SK-N-SH (cell line): ENCODE data around the gene PTPRF. TPM values are rescaled to one million over a fixed set of nuclear protein-coding genes. Genes with fewer than 3 reads are reported as not detected.

Experiments
- CTCF ChIA-PET: fragments of 300-600, 350-600 bp; formaldehyde crosslinking; extraction: SDS; loops from one replicate; lab custom pipeline; 2021; lab: Yijun Ruan, JAX
- POLR2A ChIA-PET: fragments of 350-600 bp; sonication (Branson Sonifier 250); formaldehyde crosslinking; extraction: SDS; loops from one replicate; lab custom pipeline; 2020; ENCODE audit warnings: antibody characterized with exemption, inconsistent platforms; lab: Yijun Ruan, JAX
- DNase-seq: peaks from one replicate; pipeline ENCODE4 v3.0.0; 2012
- H2AFZ ChIP-seq: fragments of 200-600 bp; sonication (generic); 2 replicates; pipeline ENCODE4 v1.8.1; 2016; ENCODE audit warnings: antibody characterized with exemption, mild to moderate bottlenecking, low read depth
- H3F3A ChIP-seq: fragments of 200-600 bp; sonication (generic); replicated peaks from 2 replicates; pipeline ENCODE3; 2016; ENCODE audit warnings: antibody characterized with exemption, mild to moderate bottlenecking; ENCODE audit not compliant: insufficient read depth
- H3K27ac ChIP-seq, 2 experiments: fragments of 200-500 bp in 1 of 2; fragments of 200-600 bp in 1 of 2; sonication (Bioruptor generic) in 1 of 2; sonication (generic), shearing (Covaris generic) in 1 of 2; 2 replicates each; pipeline versions ENCODE4 v1.5.1 to v1.6.1; 2014 to 2016; ENCODE audit warnings: low read depth in 2 of 2, inconsistent platforms in 1 of 2, low read length in 1 of 2, mild to moderate bottlenecking in 1 of 2, mixed read lengths in 1 of 2
- H3K27me3 ChIP-seq: fragments of 200-600 bp; sonication (generic), shearing (Covaris generic); 2 replicates; pipeline ENCODE4 v1.6.1; 2016; ENCODE audit warnings: mixed run types; ENCODE audit not compliant: insufficient read depth
- H3K36me3 ChIP-seq, 2 experiments: fragments of 200-500 bp in 1 of 2; fragments of 200-600 bp in 1 of 2; sonication (Bioruptor generic) in 1 of 2; sonication (generic) in 1 of 2; replicated peaks in 1 of 2; 2 replicates each; pipeline versions ENCODE3 to v1.5.1; 2014 to 2016; ENCODE audit warnings: low read length in 1 of 2, mild to moderate bottlenecking in 1 of 2; ENCODE audit not compliant: insufficient read depth in 2 of 2, control insufficient read depth in 1 of 2
- H3K4me1 ChIP-seq, 2 experiments: fragments of 200-500 bp in 1 of 2; fragments of 200-600 bp in 1 of 2; sonication (Bioruptor generic) in 1 of 2; sonication (generic), shearing (Covaris generic) in 1 of 2; 2 replicates each; pipeline versions ENCODE4 v1.5.1 to v1.6.1; 2014 to 2016; ENCODE audit warnings: low read depth in 1 of 2, low read length in 1 of 2, mixed run types in 1 of 2; ENCODE audit not compliant: insufficient read depth in 2 of 2, control insufficient read depth in 1 of 2
- H3K4me2 ChIP-seq: fragments of 200-600 bp; sonication (generic), shearing (Covaris generic); 2 replicates; pipeline ENCODE4 v1.6.1; 2017; ENCODE audit warnings: mixed run types
- H3K4me3 ChIP-seq, 2 experiments: fragments of 200-500 bp in 1 of 2; fragments of 200-600 bp in 1 of 2; sonication (Bioruptor generic) in 1 of 2; sonication (generic), shearing (Covaris generic) in 1 of 2; 2 replicates each; pipeline versions ENCODE4 v1.5.1 to v1.8.1; 2014 to 2016; ENCODE audit warnings: low read depth in 2 of 2, inconsistent platforms in 1 of 2, low read length in 1 of 2, mild to moderate bottlenecking in 1 of 2, mixed read lengths in 1 of 2, moderate library complexity in 1 of 2
- H3K79me2 ChIP-seq: fragments of 200-600 bp; sonication (generic); 2 replicates; pipeline ENCODE4 v1.8.1; 2017; ENCODE audit warnings: mild to moderate bottlenecking; ENCODE audit not compliant: insufficient read depth
- H3K9ac ChIP-seq: fragments of 200-600 bp; sonication (generic); 2 replicates; pipeline ENCODE4 v1.6.1; 2017; ENCODE audit warnings: mixed run types
- H3K9me2 ChIP-seq: fragments of 200-600 bp; sonication (generic); 2 replicates; pipeline ENCODE4 v1.6.1; 2017; ENCODE audit warnings: mixed run types
- H3K9me3 ChIP-seq: fragments of 200-600 bp; sonication (generic); 2 replicates; pipeline ENCODE4 v1.6.1; 2017; ENCODE audit warnings: mixed run types, mild to moderate bottlenecking, moderate library complexity
- H4K20me1 ChIP-seq: fragments of 200-600 bp; sonication (generic); 2 replicates; pipeline ENCODE4 v1.6.1; 2017; ENCODE audit warnings: mild to moderate bottlenecking, mixed run types; ENCODE audit not compliant: insufficient read depth
- NFIC ChIP-seq: IDR thresholded peaks from 2 replicates; pipeline ENCODE4 v1.4.0; 2012; ENCODE audit warnings: borderline replicate concordance
- RAD21 ChIP-seq: IDR thresholded peaks from 2 replicates; pipeline ENCODE4 v1.6.1; 2012; ENCODE audit warnings: mild to moderate bottlenecking, low read length
- RFX5 ChIP-seq: IDR thresholded peaks from 2 replicates; pipeline ENCODE4 v1.6.1; 2012; ENCODE audit warnings: mild to moderate bottlenecking, improper control_type of control experiment, low read length
- RXRA ChIP-seq: IDR thresholded peaks from 2 replicates; pipeline ENCODE4 v1.4.0; 2012; ENCODE audit warnings: low read depth, mild to moderate bottlenecking, borderline replicate concordance
- SMC3 ChIP-seq: IDR thresholded peaks from 2 replicates; pipeline ENCODE4 v1.6.1; 2012; ENCODE audit warnings: low read depth, low read length, improper control_type of control experiment
- TAF1 ChIP-seq: IDR thresholded peaks from 2 replicates; pipeline ENCODE4 v1.6.1; 2012; ENCODE audit warnings: low read depth, mild to moderate bottlenecking, low read length, moderate library complexity, borderline replicate concordance
- YY1 ChIP-seq: IDR thresholded peaks from 2 replicates; pipeline ENCODE4 v1.4.0; 2012; ENCODE audit warnings: low read depth, mild to moderate bottlenecking
- WGBS: methylation state at CpG from one replicate; pipeline ENCODE4 v1.1.6; 2017; ENCODE audit warnings: low lambda C conversion rate; 5-methylcytosine and 5-hydroxymethylcytosine counted together
- polyA plus RNA-seq, 3 experiments: library from polyadenylated mRNA; depleted of rRNA; stranded (reverse); fragments of >200 nt; gene quantifications; 2 replicates each; pipeline ENCODE4 v1.2.3, GENCODE V29; 2012
- TF ChIP-seq, protein P1 (sequence below): IDR thresholded peaks from 2 replicates; pipeline ENCODE4 v1.4.0; 2012; ENCODE audit warnings: low read depth
- TF ChIP-seq, protein P2 (sequence below): IDR thresholded peaks from 2 replicates; pipeline ENCODE4; 2012
- TF ChIP-seq, protein P3 (sequence below): fragments of 150-350 bp; IDR thresholded peaks from 2 replicates; pipeline ENCODE4 v1.6.1; 2017; ENCODE audit warnings: antibody characterized with exemption, low read length, low read depth, borderline replicate concordance
- TF ChIP-seq, protein P4 (sequence below): fragments of 200-600 bp; sonication (generic); IDR thresholded peaks from 2 replicates; pipeline ENCODE4 v1.6.1; 2017; ENCODE audit warnings: antibody characterized with exemption, mild to moderate bottlenecking, moderate library complexity

The PTPRF gene
- polyA plus RNA-seq, 1 of the 3 experiments (the other 2 are of a cell fraction): 72.7 TPM

DNA sequence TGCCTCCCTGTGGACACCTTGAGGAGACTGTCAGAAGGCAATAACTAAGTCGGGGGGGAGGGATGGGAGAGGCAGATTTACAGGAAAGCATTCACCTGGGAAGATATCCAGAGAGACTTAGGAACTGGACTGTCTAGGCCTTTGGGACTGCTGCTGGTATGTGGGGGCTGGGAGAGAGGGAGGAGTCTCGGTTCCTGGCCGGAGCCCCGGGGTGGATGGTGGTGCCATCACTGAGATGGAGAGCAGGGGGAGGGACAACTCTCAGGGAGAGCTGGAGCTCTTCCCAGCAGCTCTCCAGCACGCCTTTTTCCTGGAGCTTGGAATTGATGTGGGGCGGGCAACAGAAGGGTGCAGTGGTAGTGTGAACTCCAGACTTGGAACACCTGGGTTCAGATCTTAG is 22.1 kb downstream of the PTPRF start:
- 65% methylated on average over 6 of the region's 6 CpGs for WGBS
- Histone ChIP-seq H3K4me3 (no peak overlapping the region), H3F3A (peaks cover 4% of the 10 kb centered on the region), H3K27me3 (no peaks in the 10 kb centered on the region), H4K20me1 (no peaks in the 10 kb centered on the region), H2AFZ (no peak overlapping the region), H3K79me2 (peaks cover 8% of the 10 kb centered on the region; the same call in 1 of the 2 replicates), H3K4me1 (peaks cover 0 to 21% of the 10 kb centered on the region in 2 experiments; a peak in 1 of 4 replicates), H3K9me3 (no peaks in the 10 kb centered on the region), H3K9me2 (no peaks in the 10 kb centered on the region), H3K4me2 (no peak overlapping the region), H3K9ac (no peak overlapping the region), H3K27ac (no peak overlapping the region), H3K36me3 (peaks cover 3 to 9% of the 10 kb centered on the region in 2 experiments)
- POLR2A ChIA-PET: interaction anchor here (1.1 kb wide), 1 partner anchor 97 kb away, joined by 3 read pairs; the partner anchor contains the start of gene KDM4A
- DNase-seq: no peak
- TF ChIP-seq TAF1 (no peak), NFIC (no peak)
- TF ChIP-seq, protein P1, sequence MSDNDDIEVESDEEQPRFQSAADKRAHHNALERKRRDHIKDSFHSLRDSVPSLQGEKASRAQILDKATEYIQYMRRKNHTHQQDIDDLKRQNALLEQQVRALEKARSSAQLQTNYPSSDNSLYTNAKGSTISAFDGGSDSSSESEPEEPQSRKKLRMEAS: no peak
- TF ChIP-seq, protein P2, sequence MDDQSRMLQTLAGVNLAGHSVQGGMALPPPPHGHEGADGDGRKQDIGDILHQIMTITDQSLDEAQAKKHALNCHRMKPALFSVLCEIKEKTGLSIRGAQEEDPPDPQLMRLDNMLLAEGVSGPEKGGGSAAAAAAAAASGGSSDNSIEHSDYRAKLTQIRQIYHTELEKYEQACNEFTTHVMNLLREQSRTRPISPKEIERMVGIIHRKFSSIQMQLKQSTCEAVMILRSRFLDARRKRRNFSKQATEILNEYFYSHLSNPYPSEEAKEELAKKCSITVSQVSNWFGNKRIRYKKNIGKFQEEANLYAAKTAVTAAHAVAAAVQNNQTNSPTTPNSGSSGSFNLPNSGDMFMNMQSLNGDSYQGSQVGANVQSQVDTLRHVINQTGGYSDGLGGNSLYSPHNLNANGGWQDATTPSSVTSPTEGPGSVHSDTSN: no peak
- CTCF ChIA-PET: interaction anchor here (1.0 to 1.9 kb wide), 4 partner anchors 12 to 98 kb away, joined by 3 to 5 read pairs (median 3); partner anchors contain the start of gene KDM4A

DNA sequence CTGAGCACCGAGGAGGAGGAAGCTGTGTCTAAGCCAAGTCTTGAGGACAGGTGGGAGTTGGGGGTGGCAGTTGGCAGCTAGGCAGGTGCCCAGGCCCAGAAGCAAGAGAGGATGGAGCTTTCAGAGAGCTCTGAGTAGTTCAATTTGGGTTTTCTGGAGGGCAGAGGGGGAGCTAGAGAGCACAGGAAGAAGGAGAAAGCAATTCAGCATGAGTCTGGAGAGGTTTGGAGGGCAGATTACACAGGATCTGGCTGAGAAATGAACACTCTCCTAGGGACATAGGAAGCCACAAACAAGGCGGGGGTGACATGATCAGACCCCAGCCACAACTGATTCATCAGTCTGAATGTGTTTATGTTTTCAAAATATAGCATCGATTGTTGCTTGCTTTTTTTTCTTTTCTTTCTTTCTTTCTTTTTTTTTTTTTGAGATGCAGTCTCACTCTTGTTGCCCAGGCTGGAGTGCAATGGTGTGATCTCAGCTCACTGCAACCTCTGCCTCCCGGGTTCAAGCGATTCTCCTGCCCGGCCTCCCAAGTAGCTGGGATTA is 23.8 kb downstream of the PTPRF start:
- ChIA-PET CTCF (interaction anchor here (0.6 to 1.6 kb wide), 6 partner anchors 10 to 41 kb away, joined by 3 to 7 read pairs (median 4); no protein-coding TSS in a partner anchor), POLR2A (no interaction called here)
- H3K27ac ChIP-seq: 0 out of 4 replicates have a peak overlapping the region, but pooled peaks of 1 of the 2 experiments have one; percentile 4
- no peak overlapping the region for H3K4me2 ChIP-seq
- peaks cover 19% of the 10 kb centered on the region; the same call in 1 of the 2 replicates for H3K79me2 ChIP-seq
- peaks cover 4% of the 10 kb centered on the region for H3F3A ChIP-seq
- no peaks in the 10 kb centered on the region for H3K9me2 ChIP-seq
- DNase-seq: peak; percentile 57
- no peak overlapping the region for H3K9ac ChIP-seq
- H3K4me1 ChIP-seq: peaks cover 12 to 27% of the 10 kb centered on the region in 2 experiments; a peak in 3 of 4 replicates
- H4K20me1 ChIP-seq: no peaks in the 10 kb centered on the region
- no peaks in the 10 kb centered on the region for H3K9me3 ChIP-seq
- peaks cover 3 to 9% of the 10 kb centered on the region in 2 experiments for H3K36me3 ChIP-seq
- 83% methylated on average over 6 of the region's 6 CpGs for WGBS
- H3K27me3 ChIP-seq: no peaks in the 10 kb centered on the region
- no peak overlapping the region for H3K4me3 ChIP-seq
- TF ChIP-seq, protein P3, sequence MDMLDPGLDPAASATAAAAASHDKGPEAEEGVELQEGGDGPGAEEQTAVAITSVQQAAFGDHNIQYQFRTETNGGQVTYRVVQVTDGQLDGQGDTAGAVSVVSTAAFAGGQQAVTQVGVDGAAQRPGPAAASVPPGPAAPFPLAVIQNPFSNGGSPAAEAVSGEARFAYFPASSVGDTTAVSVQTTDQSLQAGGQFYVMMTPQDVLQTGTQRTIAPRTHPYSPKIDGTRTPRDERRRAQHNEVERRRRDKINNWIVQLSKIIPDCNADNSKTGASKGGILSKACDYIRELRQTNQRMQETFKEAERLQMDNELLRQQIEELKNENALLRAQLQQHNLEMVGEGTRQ: no peak
- TF ChIP-seq RFX5 (no peak), RXRA (no peak), SMC3 (0 out of 2 replicates have a peak, but pooled peaks have one; percentile 9), YY1 (no peak), RAD21 (peak; percentile 42)
- TF ChIP-seq, protein P4, sequence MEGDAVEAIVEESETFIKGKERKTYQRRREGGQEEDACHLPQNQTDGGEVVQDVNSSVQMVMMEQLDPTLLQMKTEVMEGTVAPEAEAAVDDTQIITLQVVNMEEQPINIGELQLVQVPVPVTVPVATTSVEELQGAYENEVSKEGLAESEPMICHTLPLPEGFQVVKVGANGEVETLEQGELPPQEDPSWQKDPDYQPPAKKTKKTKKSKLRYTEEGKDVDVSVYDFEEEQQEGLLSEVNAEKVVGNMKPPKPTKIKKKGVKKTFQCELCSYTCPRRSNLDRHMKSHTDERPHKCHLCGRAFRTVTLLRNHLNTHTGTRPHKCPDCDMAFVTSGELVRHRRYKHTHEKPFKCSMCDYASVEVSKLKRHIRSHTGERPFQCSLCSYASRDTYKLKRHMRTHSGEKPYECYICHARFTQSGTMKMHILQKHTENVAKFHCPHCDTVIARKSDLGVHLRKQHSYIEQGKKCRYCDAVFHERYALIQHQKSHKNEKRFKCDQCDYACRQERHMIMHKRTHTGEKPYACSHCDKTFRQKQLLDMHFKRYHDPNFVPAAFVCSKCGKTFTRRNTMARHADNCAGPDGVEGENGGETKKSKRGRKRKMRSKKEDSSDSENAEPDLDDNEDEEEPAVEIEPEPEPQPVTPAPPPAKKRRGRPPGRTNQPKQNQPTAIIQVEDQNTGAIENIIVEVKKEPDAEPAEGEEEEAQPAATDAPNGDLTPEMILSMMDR: peak; percentile 63
- TF ChIP-seq, protein P1: no peak
- no peak overlapping the region for H2AFZ ChIP-seq
